ENCODE measurements around the gene ZSCAN30. TPM values are rescaled to one million over a fixed set of nuclear protein-coding genes. Genes with fewer than 3 reads are reported as not detected.
"Not testable (repeated sequence)": the region's sequence is repeated elsewhere in the genome, so short reads cannot be mapped to it uniquely, and the experiment has no call there.

Gene ZSCAN30
- polyA plus RNA-seq, 12 donors: 16.8 to 49.8 (median 29.6) TPM; not detected in 1

DNA sequence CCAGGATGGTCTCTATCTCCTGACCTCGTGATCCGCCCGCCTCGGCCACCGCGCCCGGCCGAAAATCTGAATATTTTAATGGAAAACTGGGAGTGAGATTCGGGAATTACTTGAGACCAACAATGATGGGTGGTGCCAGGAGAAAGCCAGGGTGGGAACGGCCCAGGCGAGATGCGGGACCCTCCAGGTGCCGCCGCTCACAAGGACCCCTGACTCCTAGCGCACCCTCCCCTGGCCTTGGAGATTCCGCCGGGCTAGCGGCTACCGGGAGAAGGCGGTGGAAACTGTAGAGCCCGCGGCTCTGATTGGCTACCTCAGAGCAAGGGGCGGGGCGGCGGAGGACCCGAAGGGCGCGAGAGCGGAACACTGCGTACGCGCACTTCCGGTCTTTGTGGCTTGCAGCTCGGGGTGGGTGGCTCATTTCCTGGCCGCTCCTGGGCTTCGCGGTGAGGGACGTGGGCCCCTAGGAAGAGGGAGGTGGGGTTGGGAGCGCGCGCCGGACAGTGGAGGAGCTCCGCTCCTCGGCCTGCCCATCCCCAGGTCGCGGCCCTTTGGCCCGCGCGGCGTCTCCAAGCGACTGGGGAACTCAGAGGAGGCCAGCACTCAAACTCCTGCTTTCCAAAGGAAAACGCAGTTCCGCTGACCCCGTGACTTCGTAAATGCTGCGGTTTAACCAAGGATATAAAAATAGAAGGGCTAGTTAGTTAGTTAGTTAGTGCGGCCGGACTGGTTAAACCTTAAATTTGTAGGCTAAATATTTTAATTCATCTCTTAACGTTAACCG lies 49.2 kb downstream of the ZSCAN30 start, which contains the start of gene ZNF397:
ZNF397 (plus strand) TSS at position 371 of the 784 bp plus-strand sequence. CDS start 1,437 bp downstream, outside the sequence.
- DNase-seq: peak; percentile 97

- DNase-seq: no peak
Measured at GRCh38 chr18:35239314-35239713, 50.7 kb downstream of the ZSCAN30 start.

- DNase-seq: no peak
Measured at GRCh38 chr18:35236571-35237363, 53.3 kb downstream of the ZSCAN30 start.

DNA sequence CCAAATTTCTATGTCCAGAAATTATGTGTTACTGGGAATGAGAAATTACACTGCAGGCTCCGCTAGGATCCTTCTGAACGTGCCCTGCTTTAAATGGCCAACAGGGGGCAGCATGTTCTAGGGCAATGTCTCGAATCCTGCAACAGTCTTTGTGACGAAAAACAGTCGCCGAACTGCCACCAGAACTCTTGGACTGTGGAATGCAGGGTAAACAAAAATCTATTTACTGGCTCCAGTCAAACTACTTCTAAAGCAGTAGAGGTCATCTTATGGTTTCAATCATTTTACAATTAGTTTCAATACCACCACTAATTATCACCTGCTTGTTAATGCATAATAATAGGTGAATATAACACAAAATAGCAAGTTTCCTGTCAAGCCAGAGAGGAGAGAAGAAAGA lies 59.0 kb downstream of the ZSCAN30 start:
- peak; percentile 74 for DNase-seq

- no peak for DNase-seq
Measured at GRCh38 chr18:35227254-35227653, 62.8 kb downstream of the ZSCAN30 start.

DNA sequence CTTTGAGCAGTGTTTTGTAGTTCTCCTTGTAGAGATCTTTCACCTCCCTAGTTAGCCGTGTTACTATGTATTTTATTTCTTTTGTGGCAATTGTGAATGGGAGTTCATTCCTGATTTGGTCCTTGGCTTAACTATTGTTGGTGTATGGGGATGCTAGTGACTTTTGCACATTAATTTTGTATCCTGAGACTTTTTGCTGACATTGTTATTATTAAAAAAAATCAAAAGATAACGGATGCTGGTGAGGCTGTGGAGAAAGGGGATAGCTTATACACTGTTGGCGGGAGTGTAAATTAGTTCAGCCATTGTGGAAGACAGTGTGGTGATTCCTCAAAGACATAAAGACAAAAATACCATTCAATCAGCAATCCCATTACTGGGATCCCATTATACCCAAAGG lies 66.2 kb downstream of the ZSCAN30 start:
- no peak for DNase-seq

- no peak for DNase-seq
Measured at GRCh38 chr18:35220424-35220823, 69.6 kb downstream of the ZSCAN30 start.

- not testable (repeated sequence) for DNase-seq
Measured at GRCh38 chr18:35219331-35219730, 70.7 kb downstream of the ZSCAN30 start.

DNA sequence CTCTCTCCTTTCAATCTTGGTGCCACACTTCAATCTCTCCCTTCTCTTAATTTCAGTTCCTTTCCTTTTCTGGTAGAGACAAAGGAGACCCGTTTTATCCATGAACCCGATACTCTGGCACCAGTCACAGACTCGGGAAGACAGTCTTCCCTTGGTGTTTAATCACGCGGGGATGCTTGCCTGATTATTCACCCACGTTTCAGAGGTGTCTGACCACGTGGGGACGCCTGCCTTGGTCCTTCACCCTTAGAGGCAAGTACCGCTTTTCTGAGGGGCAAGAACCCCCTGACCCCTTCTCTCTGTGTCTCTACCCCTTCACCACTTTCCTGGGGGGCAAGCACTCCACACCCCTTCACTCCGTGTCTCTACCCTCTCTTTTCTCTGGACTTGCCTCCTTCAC lies 73.4 kb downstream of the ZSCAN30 start:
- DNase-seq: not testable (repeated sequence)

DNA sequence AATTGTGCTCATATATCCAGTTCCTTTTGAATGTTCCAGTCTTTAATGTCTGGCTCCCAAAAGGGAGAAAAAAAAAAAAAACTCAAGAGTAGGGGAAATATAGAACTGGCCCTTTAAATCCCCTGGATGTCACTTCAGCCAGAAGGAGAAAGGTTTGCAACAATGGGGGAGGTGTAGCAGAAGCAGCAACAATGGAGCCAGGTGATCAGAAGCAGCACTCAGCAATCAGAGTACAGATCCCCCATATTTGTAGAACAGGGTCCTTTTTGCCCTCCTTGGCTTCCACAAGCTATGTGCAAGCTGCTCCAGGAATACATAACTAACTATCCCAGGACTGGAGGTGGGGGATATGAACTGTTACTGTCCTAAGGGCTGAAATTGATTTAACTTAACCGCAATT lies 75.0 kb downstream of the ZSCAN30 start:
- DNase-seq: no peak

- not testable (repeated sequence) for DNase-seq
Measured at GRCh38 chr18:35205746-35206458, 84.1 kb downstream of the ZSCAN30 start.

- no peak for DNase-seq
Measured at GRCh38 chr18:35205199-35205712, 84.8 kb downstream of the ZSCAN30 start.

DNA sequence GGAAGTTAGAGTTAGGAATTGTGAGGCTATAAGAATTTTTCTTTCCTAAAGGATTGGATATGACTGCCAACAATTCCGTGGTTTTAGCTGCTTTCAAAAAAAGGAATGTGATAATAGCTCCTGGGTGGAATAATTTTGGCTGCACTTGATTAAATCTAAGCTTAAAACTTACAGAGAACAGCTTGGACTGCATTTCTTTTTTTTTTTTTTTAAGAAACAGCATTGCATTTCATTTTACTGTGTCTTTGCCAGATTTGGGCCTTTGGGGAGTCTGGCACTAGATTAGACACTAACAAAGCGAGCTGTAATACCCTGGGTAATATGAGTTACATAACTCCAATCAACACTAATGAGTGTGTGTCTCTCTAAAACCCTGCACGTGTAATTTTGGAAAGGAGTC lies 87.0 kb downstream of the ZSCAN30 start:
- DNase-seq: peak; percentile 76

GRCh38 chr18:35201256-35201931 lies 88.6 kb downstream of the ZSCAN30 start:
- no peak for DNase-seq

Other genes starting within 250 kb of the ZSCAN30 start
- gene MAPRE2, start 248.8 kb downstream of the ZSCAN30 start, polyA plus RNA-seq (ENCODE audit: insufficient read length in 12 of 12): 10 to 100 TPM in 11 of 12 donors, not detected in 1; 25.1 to 46.8 (median 30.8) TPM
- 10 to 100 TPM in 11 of 12 donors, not detected in 1; 25.2 to 58.6 (median 33.8) TPM for gene ZNF397, start 49.2 kb downstream of the ZSCAN30 start, polyA plus RNA-seq (ENCODE audit: insufficient read length in 12 of 12)
- gene ZNF24, start 54.2 kb upstream of the ZSCAN30 start, polyA plus RNA-seq (ENCODE audit: insufficient read length in 12 of 12): 10 to 100 TPM in 11 of 12 donors, not detected in 1; 29.7 to 43.1 (median 38.9) TPM
- gene ZNF396, start 87.1 kb upstream of the ZSCAN30 start, polyA plus RNA-seq (ENCODE audit: insufficient read length in 12 of 12): 1 to 10 TPM in 8 of 12 donors, under 1 TPM in 2, not detected in 2; 0.84 to 2.1 (median 1.3) TPM
- gene INO80C, start 207.7 kb upstream of the ZSCAN30 start, polyA plus RNA-seq (ENCODE audit: insufficient read length in 12 of 12): 10 to 100 TPM in 11 of 12 donors, not detected in 1; 16.9 to 33.2 (median 27.0) TPM